Ishikawa (cell line): ENCODE measurements around the gene DUSP19.

Source experiments
- CEBPB ChIP-seq: IDR thresholded peaks from 2 replicates; pipeline ENCODE4 v1.6.1; 2012
- CREB1 ChIP-seq: IDR thresholded peaks from 2 replicates; pipeline ENCODE4 v1.6.1; 2012; ENCODE audit warnings: low read depth
- EP300 ChIP-seq: IDR thresholded peaks from 2 replicates; pipeline ENCODE4 v1.6.1; 2012; ENCODE audit warnings: borderline replicate concordance
- FOXM1 ChIP-seq: IDR thresholded peaks from 2 replicates; pipeline ENCODE4 v1.6.1; 2012; ENCODE audit warnings: low read depth, borderline replicate concordance
- NFIC ChIP-seq: IDR thresholded peaks from 2 replicates; pipeline ENCODE4 v1.6.1; 2012
- RAD21 ChIP-seq: IDR thresholded peaks from 2 replicates; pipeline ENCODE4 v1.6.1; 2012; ENCODE audit warnings: low read depth
- TAF1 ChIP-seq: IDR thresholded peaks from 2 replicates; pipeline ENCODE4 v1.6.1; 2012; ENCODE audit warnings: low read depth, mild to moderate bottlenecking
- YY1 ChIP-seq: IDR thresholded peaks from 2 replicates; pipeline ENCODE4 v1.6.1; 2012; ENCODE audit warnings: low read depth
- ZBTB7A ChIP-seq: IDR thresholded peaks from 2 replicates; pipeline ENCODE4 v1.6.1; 2012; ENCODE audit warnings: low read depth
- TF ChIP-seq, protein P1 (sequence below): IDR thresholded peaks from 2 replicates; pipeline ENCODE4 v1.6.1; 2012; ENCODE audit warnings: low read depth, mild to moderate bottlenecking

DNA sequence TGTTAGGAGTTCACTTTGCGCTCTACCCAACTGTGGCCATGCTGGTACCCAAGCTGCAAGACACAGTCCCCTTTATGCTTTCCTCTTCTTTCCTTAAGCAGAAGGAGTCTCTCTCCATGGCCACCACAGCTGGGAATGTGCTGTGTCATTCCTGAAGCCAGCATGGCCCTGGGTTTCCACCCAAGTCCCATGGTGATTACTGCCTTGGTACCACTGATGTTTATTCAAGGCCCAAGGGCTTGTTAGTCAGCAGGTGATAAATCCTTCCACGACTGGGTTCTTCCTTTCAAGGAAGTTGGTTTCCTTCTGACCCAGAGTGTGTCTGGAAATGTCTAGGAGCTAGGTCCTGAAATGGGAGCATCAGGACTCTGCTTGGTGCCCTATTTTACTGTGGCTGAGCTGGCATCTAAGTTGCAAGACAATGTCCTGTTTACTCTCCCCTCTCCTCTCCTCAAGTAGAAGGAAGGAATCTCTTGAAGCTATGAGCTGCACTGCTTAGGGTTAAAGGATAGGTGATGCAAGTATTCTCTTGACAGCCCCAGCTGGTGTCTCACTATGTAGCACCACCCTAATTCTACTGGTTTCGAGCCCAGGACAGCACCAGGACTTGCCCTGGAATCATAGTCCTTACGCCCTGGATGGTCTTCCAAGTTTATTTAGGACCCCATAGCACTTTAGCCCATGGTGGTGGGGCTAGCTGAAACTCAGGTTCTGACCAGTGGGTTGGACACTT lies 27.0 kb downstream of the DUSP19 start:
- no peak for TF ChIP-seq RAD21
- TF ChIP-seq YY1, result no peak
- TF ChIP-seq TAF1, result no peak
- TF ChIP-seq, protein P1, sequence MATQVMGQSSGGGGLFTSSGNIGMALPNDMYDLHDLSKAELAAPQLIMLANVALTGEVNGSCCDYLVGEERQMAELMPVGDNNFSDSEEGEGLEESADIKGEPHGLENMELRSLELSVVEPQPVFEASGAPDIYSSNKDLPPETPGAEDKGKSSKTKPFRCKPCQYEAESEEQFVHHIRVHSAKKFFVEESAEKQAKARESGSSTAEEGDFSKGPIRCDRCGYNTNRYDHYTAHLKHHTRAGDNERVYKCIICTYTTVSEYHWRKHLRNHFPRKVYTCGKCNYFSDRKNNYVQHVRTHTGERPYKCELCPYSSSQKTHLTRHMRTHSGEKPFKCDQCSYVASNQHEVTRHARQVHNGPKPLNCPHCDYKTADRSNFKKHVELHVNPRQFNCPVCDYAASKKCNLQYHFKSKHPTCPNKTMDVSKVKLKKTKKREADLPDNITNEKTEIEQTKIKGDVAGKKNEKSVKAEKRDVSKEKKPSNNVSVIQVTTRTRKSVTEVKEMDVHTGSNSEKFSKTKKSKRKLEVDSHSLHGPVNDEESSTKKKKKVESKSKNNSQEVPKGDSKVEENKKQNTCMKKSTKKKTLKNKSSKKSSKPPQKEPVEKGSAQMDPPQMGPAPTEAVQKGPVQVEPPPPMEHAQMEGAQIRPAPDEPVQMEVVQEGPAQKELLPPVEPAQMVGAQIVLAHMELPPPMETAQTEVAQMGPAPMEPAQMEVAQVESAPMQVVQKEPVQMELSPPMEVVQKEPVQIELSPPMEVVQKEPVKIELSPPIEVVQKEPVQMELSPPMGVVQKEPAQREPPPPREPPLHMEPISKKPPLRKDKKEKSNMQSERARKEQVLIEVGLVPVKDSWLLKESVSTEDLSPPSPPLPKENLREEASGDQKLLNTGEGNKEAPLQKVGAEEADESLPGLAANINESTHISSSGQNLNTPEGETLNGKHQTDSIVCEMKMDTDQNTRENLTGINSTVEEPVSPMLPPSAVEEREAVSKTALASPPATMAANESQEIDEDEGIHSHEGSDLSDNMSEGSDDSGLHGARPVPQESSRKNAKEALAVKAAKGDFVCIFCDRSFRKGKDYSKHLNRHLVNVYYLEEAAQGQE, result no peak
- no peak for TF ChIP-seq NFIC
- TF ChIP-seq ZBTB7A, result no peak
- no peak for TF ChIP-seq EP300
- TF ChIP-seq FOXM1, result no peak
- TF ChIP-seq CREB1, result no peak
- TF ChIP-seq CEBPB, result no peak
